ENCODE data around the gene TMEM245. TPM values are rescaled to one million over a fixed set of nuclear protein-coding genes. Genes with fewer than 3 reads are reported as not detected.

TMEM245 gene
- total RNA-seq, 1 experiment from 2014 or later, result 34.8 TPM

DNA sequence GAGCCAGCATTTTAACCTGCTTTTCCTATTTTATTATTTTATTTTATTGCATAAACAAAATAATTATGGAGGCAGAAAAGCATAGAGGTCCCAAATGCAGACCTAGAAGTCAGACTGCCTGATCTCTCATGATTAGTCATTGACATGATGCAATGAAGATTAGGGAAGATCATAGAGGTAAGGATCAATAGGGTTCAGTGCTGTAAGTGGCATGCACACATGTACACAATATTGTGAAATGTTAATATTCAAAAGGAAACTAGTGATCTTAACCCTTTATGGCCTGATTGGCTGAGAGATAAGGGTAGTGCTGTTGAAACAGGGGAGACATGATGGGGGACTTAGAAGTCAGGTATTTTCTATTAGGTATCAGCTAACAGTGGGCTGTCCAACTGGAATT lies 48.4 kb upstream of the TMEM245 start:
- Histone ChIP-seq H3K9me2 (ENCODE audit: insufficient read depth) (no peaks in the 10 kb centered on the region), H3K4me2 (ENCODE audit: low read length) (no peak overlapping the region), H3K9me3 (ENCODE audit: control insufficient read depth in 1 of 2, insufficient read depth in 1 of 2, low read depth in 1 of 2, low read length in 2 of 2) (peaks cover 0 to 4% of the 10 kb centered on the region in 2 experiments; a peak in 1 of 4 replicates), H3K36me3 (ENCODE audit: control insufficient read depth in 1 of 2, insufficient read depth in 2 of 2, low read length in 2 of 2) (no peaks in the 10 kb centered on the region), H3K4me3 (replicated peaks in 1 of 2; ENCODE audit: low read depth in 1 of 2, low read length in 2 of 2) (no peak overlapping the region), H3K79me2 (ENCODE audit: insufficient read depth, low read length) (no peaks in the 10 kb centered on the region), H2AFZ (ENCODE audit: low read depth, low read length, poor library complexity, severe bottlenecking) (no peak overlapping the region), H3K4me1 (ENCODE audit: control insufficient read depth in 1 of 2, insufficient read depth in 2 of 2, low read length in 2 of 2) (no peaks in the 10 kb centered on the region), H3K9ac (ENCODE audit: low read length) (no peak overlapping the region), H4K20me1 (ENCODE audit: insufficient read depth) (no peaks in the 10 kb centered on the region), H3K27ac (ENCODE audit: low read depth, low read length) (no peak overlapping the region), H3K27me3 (ENCODE audit: insufficient read depth, low read length) (0 out of 2 replicates have a peak, but pooled peaks cover 3% of the 10 kb centered on the region)
- DNase-seq (ENCODE audit: low read depth, low spot score), result no peak
- ChIA-PET CTCF (no interaction called here), POLR2A (no interaction called here), RAD21 (ENCODE audit: low non-redundant PET in 1 of 2, low total read pairs in 2 of 2, uncharacterized antibody in 2 of 2, unreplicated experiment in 2 of 2) (no interaction called here)
- TF ChIP-seq JUND (IDR thresholded peaks at IDR 0.05) (no peak), CEBPB (IDR thresholded peaks at IDR 0.05; ENCODE audit: low read depth) (0 out of 2 replicates have a peak, but pooled peaks have one; percentile 14), EZH2phosphoT487 (IDR thresholded peaks at IDR 0.05; ENCODE audit: borderline replicate concordance) (no peak), RAD21 (IDR thresholded peaks at IDR 0.05; ENCODE audit: low read depth) (no peak), FOSL1 (IDR thresholded peaks at IDR 0.05; ENCODE audit: low read depth) (peak; percentile 10; the same call in 1 of the 2 replicates)
- intact Hi-C loops (cut with micrococcal nuclease), result no loop called here
- no peak for ATAC-seq
- no TSS peak for BruUV-seq (replicated peaks)

GRCh38 chr9:109167716-109168115 lies 48.0 kb upstream of the TMEM245 start:
- no peak for ATAC-seq
- H3K36me3 ChIP-seq (ENCODE audit: control insufficient read depth in 1 of 2, insufficient read depth in 2 of 2, low read length in 2 of 2), result no peaks in the 10 kb centered on the region
- no peaks in the 10 kb centered on the region for H3K9me2 ChIP-seq (ENCODE audit: insufficient read depth)
- no peak for DNase-seq (ENCODE audit: low read depth, low spot score)
- H3K27me3 ChIP-seq (ENCODE audit: insufficient read depth, low read length), result 0 out of 2 replicates have a peak, but pooled peaks cover 3% of the 10 kb centered on the region
- CTCF ChIA-PET, result no interaction called here
- H3K4me3 ChIP-seq (replicated peaks in 1 of 2; ENCODE audit: low read depth in 1 of 2, low read length in 2 of 2), result no peak overlapping the region
- H2AFZ ChIP-seq (ENCODE audit: low read depth, low read length, poor library complexity, severe bottlenecking), result no peak overlapping the region
- intact Hi-C loops (cut with micrococcal nuclease), result no loop called here
- RAD21 ChIA-PET (ENCODE audit: low non-redundant PET in 1 of 2, low total read pairs in 2 of 2, uncharacterized antibody in 2 of 2, unreplicated experiment in 2 of 2), result no interaction called here
- no peak overlapping the region for H3K4me2 ChIP-seq (ENCODE audit: low read length)
- POLR2A ChIA-PET, result no interaction called here
- no peak overlapping the region for H3K27ac ChIP-seq (ENCODE audit: low read depth, low read length)
- H3K79me2 ChIP-seq (ENCODE audit: insufficient read depth, low read length), result no peaks in the 10 kb centered on the region
- no peaks in the 10 kb centered on the region for H4K20me1 ChIP-seq (ENCODE audit: insufficient read depth)
- H3K9ac ChIP-seq (ENCODE audit: low read length), result no peak overlapping the region
- no peaks in the 10 kb centered on the region for H3K4me1 ChIP-seq (ENCODE audit: control insufficient read depth in 1 of 2, insufficient read depth in 2 of 2, low read length in 2 of 2)
- BruUV-seq (replicated peaks), result no TSS peak
- TF ChIP-seq FOSL1 (IDR thresholded peaks at IDR 0.05; ENCODE audit: low read depth), result no peak
- no peak for TF ChIP-seq REST (IDR thresholded peaks at IDR 0.05; ENCODE audit: low read depth)
- TF ChIP-seq SIN3A (IDR thresholded peaks at IDR 0.05; ENCODE audit: low read depth), result no peak
- no peak for TF ChIP-seq TCF7L2 (IDR thresholded peaks at IDR 0.05; ENCODE audit: borderline replicate concordance, extremely low read depth, insufficient read depth, insufficient read length)
- peaks cover 0 to 4% of the 10 kb centered on the region in 2 experiments; a peak in 1 of 4 replicates for H3K9me3 ChIP-seq (ENCODE audit: control insufficient read depth in 1 of 2, insufficient read depth in 1 of 2, low read depth in 1 of 2, low read length in 2 of 2)
